Keratinocyte (primary cell): ENCODE results near the gene ZBTB18. TPM values are rescaled to one million over a fixed set of nuclear protein-coding genes. Genes with fewer than 3 reads are reported as not detected.

Experiments used
- DNase-seq: peaks from one replicate; pipeline ENCODE4 v3.0.0-alpha.2; 2011; ENCODE audit warnings: low read depth, missing footprints, low spot score
- FAIRE-seq: peaks from 2 replicates; lab custom pipeline; 2011; peaks lifted over from hg19 to GRCh38; lab: Jason Lieb, UNC
- H2AFZ ChIP-seq: 2 replicates; pipeline ENCODE4 v1.6.0; 2012; ENCODE audit warnings: low read length, control low read depth, inconsistent platforms; ENCODE audit not compliant: control insufficient read depth
- H3K27ac ChIP-seq: 2 replicates; pipeline ENCODE4 v1.5.1; 2011; ENCODE audit warnings: low read length; ENCODE audit not compliant: control insufficient read depth, insufficient read depth
- H3K27me3 ChIP-seq: 3 replicates; pipeline ENCODE4 v1.6.0; 2011; ENCODE audit warnings: low read length; ENCODE audit not compliant: control insufficient read depth, insufficient read depth; ENCODE audit errors: extremely low read depth
- H3K36me3 ChIP-seq, 2 experiments: 2 replicates in 1 of 2; 3 replicates in 1 of 2; pipeline ENCODE4 v1.5.1; 2011; ENCODE audit warnings: low read length in 2 of 2, mild to moderate bottlenecking in 1 of 2; ENCODE audit not compliant: control insufficient read depth in 2 of 2, insufficient read depth in 2 of 2; ENCODE audit errors: extremely low read depth in 1 of 2
- H3K4me1 ChIP-seq: 3 replicates; pipeline ENCODE4 v1.5.1; 2011; ENCODE audit warnings: low read length; ENCODE audit not compliant: control insufficient read depth, insufficient read depth; ENCODE audit errors: extremely low read depth
- H3K4me2 ChIP-seq: 3 replicates; pipeline ENCODE4 v1.6.0; 2011; ENCODE audit warnings: low read depth, low read length; ENCODE audit not compliant: control insufficient read depth, insufficient read depth; ENCODE audit errors: extremely low read depth
- H3K4me3 ChIP-seq, 3 experiments: fragments of 200-600 bp in 1 of 3; sonication (generic) in 1 of 3; 2 replicates in 2 of 3; 3 replicates in 1 of 3; pipeline ENCODE4 v1.5.1; 2011 to 2016; ENCODE audit warnings: low read length in 3 of 3, mild to moderate bottlenecking in 3 of 3, control low read depth in 2 of 3, inconsistent platforms in 1 of 3, low read depth in 1 of 3, mixed read lengths in 1 of 3, mixed run types in 1 of 3, moderate library complexity in 1 of 3; ENCODE audit not compliant: control insufficient read depth in 2 of 3, insufficient read depth in 2 of 3; ENCODE audit errors: extremely low read depth in 1 of 3
- H3K79me2 ChIP-seq: 2 replicates; pipeline ENCODE4 v1.6.0; 2012; ENCODE audit warnings: low read length; ENCODE audit not compliant: control insufficient read depth, insufficient read depth
- H3K9ac ChIP-seq: 3 replicates; pipeline ENCODE4 v1.6.0; 2011; ENCODE audit warnings: low read length; ENCODE audit not compliant: control insufficient read depth, insufficient read depth; ENCODE audit errors: extremely low read depth
- H3K9me1 ChIP-seq: 3 replicates; pipeline ENCODE4 v1.6.0; 2011; ENCODE audit warnings: low read length; ENCODE audit not compliant: control insufficient read depth, insufficient read depth; ENCODE audit errors: extremely low read depth
- H3K9me3 ChIP-seq: 2 replicates; pipeline ENCODE4 v1.5.1; 2012; ENCODE audit warnings: low read depth, low read length; ENCODE audit not compliant: control insufficient read depth
- H4K20me1 ChIP-seq: 3 replicates; pipeline ENCODE4 v1.6.0; 2011; ENCODE audit warnings: low read length; ENCODE audit not compliant: control insufficient read depth, insufficient read depth; ENCODE audit errors: extremely low read depth
- EZH2 ChIP-seq: IDR thresholded peaks from one replicate; pipeline ENCODE4 v1.6.1; 2012; ENCODE audit warnings: inconsistent platforms, mild to moderate bottlenecking, low read length, moderate library complexity
- dilution Hi-C: fragments of 300-500 bp; cut with MboI; formaldehyde crosslinking; loops from one replicate; pipeline ENCODE4 v1.7.0; 2020; ENCODE audit warnings: low sequenced_read_pairs; ENCODE audit not compliant: extremely low pct_ligation_motif_present
- polyA plus RNA-seq, 5 experiments: library from polyadenylated mRNA; depleted of rRNA in 3 of 5; stranded (reverse) in 3 of 5; stranded (forward) in 1 of 5; unstranded in 1 of 5; fragments of >200 nt; gene quantifications; 1 replicate in 1 of 5; 2 replicates in 3 of 5; 3 replicates in 1 of 5; pipeline versions ENCODE4 v1.2.1 to v1.2.3, GENCODE V29; 2011 to 2012; ENCODE audit warnings: missing spikeins in 2 of 5, low read depth in 1 of 5, low replicate concordance in 1 of 5
- TF ChIP-seq, protein P1 (sequence below), 3 experiments: IDR thresholded peaks in 1 of 3; conservative IDR thresholded peaks in 1 of 3; optimal IDR thresholded peaks in 1 of 3; 2 replicates in 2 of 3; 3 replicates in 1 of 3; pipeline versions ENCODE3 to v1.5.1; 2011; ENCODE audit warnings: low read length in 3 of 3, mild to moderate bottlenecking in 3 of 3, moderate library complexity in 2 of 3, control low read depth in 1 of 3, inconsistent platforms in 1 of 3; ENCODE audit not compliant: insufficient read depth in 2 of 3; ENCODE audit errors: extremely low read depth in 1 of 3

ZBTB18 gene
- polyA plus RNA-seq, 1 donor (not counting 4 experiments of a cell fraction or from before 2014, with no cell fraction given): 5.8 TPM

DNA sequence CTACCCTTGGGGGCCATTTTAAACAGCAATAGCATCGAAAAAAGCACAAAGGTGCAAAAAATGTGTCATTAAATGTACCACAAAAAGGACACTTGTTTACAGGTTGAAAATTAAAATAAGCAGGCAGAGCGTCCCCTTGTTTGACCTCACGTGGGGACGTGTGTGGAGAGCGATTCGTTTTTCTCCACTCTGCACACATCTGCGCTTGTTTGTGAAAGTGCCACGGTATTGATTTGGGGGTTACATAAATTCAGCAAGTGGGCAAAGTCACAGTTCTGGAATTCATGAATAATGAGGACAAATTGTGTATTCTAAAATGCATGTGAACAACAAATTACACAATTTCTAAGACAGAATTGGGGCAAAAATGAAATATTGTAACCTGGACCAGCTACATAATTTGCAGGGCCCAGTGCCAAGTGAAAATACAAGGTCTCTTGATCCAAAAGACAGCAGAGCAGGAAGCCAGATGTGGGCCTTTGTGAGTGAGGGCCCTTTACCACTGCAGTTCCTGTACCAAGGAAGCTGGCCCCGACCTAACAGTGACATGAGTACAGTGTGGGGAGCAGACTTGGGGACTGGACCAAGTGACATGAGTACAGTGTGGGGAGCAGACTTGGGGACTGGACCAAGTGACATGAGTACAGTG, 43.9 kb downstream of the ZBTB18 start:
- H3K36me3 ChIP-seq: no peaks in the 10 kb centered on the region
- DNase-seq (no peak), FAIRE-seq (no peak)
- no peaks in the 10 kb centered on the region for H3K4me1 ChIP-seq
- no peak for TF ChIP-seq EZH2
- TF ChIP-seq, protein P1, sequence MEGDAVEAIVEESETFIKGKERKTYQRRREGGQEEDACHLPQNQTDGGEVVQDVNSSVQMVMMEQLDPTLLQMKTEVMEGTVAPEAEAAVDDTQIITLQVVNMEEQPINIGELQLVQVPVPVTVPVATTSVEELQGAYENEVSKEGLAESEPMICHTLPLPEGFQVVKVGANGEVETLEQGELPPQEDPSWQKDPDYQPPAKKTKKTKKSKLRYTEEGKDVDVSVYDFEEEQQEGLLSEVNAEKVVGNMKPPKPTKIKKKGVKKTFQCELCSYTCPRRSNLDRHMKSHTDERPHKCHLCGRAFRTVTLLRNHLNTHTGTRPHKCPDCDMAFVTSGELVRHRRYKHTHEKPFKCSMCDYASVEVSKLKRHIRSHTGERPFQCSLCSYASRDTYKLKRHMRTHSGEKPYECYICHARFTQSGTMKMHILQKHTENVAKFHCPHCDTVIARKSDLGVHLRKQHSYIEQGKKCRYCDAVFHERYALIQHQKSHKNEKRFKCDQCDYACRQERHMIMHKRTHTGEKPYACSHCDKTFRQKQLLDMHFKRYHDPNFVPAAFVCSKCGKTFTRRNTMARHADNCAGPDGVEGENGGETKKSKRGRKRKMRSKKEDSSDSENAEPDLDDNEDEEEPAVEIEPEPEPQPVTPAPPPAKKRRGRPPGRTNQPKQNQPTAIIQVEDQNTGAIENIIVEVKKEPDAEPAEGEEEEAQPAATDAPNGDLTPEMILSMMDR (optimal IDR thresholded peaks at IDR 0.05 in 1 of 3, IDR thresholded peaks at IDR 0.05 in 1 of 3, conservative IDR thresholded peaks at IDR 0.05 in 1 of 3; ENCODE audit: extremely low read depth in 1 of 3, insufficient read depth in 2 of 3, low read length in 3 of 3): no peak
- H2AFZ ChIP-seq: no peak overlapping the region
- H3K27ac ChIP-seq: no peak overlapping the region
- H3K79me2 ChIP-seq: no peaks in the 10 kb centered on the region
- H3K4me3 ChIP-seq: no peak overlapping the region
- H3K9me3 ChIP-seq: peaks cover 4% of the 10 kb centered on the region
- H3K9ac ChIP-seq: no peak overlapping the region
- H3K27me3 ChIP-seq: no peaks in the 10 kb centered on the region
- no peak overlapping the region for H3K4me2 ChIP-seq
- dilution Hi-C loops: no loop called here
- H4K20me1 ChIP-seq: no peaks in the 10 kb centered on the region
- no peaks in the 10 kb centered on the region for H3K9me1 ChIP-seq

DNA sequence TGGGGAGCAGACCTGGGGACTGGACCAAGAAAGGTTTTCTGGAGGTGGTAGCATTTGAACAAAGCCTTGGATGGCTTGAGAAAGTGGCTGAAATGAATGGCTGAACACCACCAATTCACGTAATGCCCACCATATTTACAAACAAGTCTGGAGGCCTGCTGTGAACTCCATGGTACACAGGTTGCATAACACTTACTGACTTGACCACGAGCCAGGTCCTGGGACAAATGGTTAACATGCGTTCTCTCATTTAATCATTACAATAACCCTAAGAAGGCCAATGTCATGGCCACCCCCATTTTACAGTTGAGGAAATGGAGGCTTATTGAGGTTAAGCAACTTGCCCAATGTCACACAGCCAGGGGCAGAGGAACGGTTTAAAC, 44.4 kb downstream of the ZBTB18 start:
- Histone ChIP-seq H2AFZ (no peak overlapping the region), H3K36me3 (no peaks in the 10 kb centered on the region), H3K4me1 (no peaks in the 10 kb centered on the region), H3K9me3 (peaks cover 4% of the 10 kb centered on the region), H3K27ac (no peak overlapping the region), H3K4me3 (no peak overlapping the region), H3K27me3 (no peaks in the 10 kb centered on the region), H3K79me2 (no peaks in the 10 kb centered on the region), H3K9ac (no peak overlapping the region), H3K4me2 (no peak overlapping the region), H3K9me1 (no peaks in the 10 kb centered on the region), H4K20me1 (no peaks in the 10 kb centered on the region)
- no peak for TF ChIP-seq EZH2
- TF ChIP-seq, protein P1 (optimal IDR thresholded peaks at IDR 0.05 in 1 of 3, IDR thresholded peaks at IDR 0.05 in 1 of 3, conservative IDR thresholded peaks at IDR 0.05 in 1 of 3; ENCODE audit: extremely low read depth in 1 of 3, insufficient read depth in 2 of 3, low read length in 3 of 3): no peak
- DNase-seq (no peak), FAIRE-seq (no peak)
- dilution Hi-C loops: no loop called here
